H1 (cell line): Measurements from ENCODE around the gene RNGTT. TPM values are rescaled to one million over a fixed set of nuclear protein-coding genes. Genes with fewer than 3 reads are reported as not detected.
A peak's percentile ranks its signal among the peaks of the same experiment; 100 is the strongest.

Experiments
- CTCF ChIA-PET: fragments of 300-600 bp; sonication (Branson Sonifier 250); formaldehyde crosslinking; loops from one replicate; lab custom pipeline; 2021; ENCODE audit not compliant: partially characterized antibody; lab: Charles Lee
- POLR2A ChIA-PET: fragments of 300-600 bp; sonication (Branson Sonifier 250); formaldehyde crosslinking; loops from one replicate; lab custom pipeline; 2021; ENCODE audit warnings: inconsistent platforms; ENCODE audit not compliant: partially characterized antibody; lab: Charles Lee
- DNase-seq, 2 experiments: peaks; one replicate each; pipeline versions ENCODE4 v3.0.0 to v3.0.0-alpha.2; 2010 to 2022; ENCODE audit warnings: low spot score in 2 of 2, low read depth in 1 of 2, mixed read lengths in 1 of 2
- FAIRE-seq: peaks from 2 replicates; lab custom pipeline; 2011; peaks lifted over from hg19 to GRCh38; lab: Jason Lieb, UNC
- H2AFZ ChIP-seq: 2 replicates; pipeline ENCODE4 v1.8.1; 2012; ENCODE audit warnings: low read length, inconsistent platforms
- H2AK5ac ChIP-seq: 2 replicates; pipeline ENCODE4 v1.6.1; 2013; ENCODE audit warnings: low read depth, low read length
- H2BK120ac ChIP-seq: replicated peaks from 2 replicates; pipeline ENCODE3; 2013; ENCODE audit warnings: low read depth, low read length, inconsistent platforms
- H2BK12ac ChIP-seq: 2 replicates; pipeline ENCODE4 v1.6.1; 2013; ENCODE audit warnings: low read depth, low read length
- H2BK15ac ChIP-seq: 2 replicates; pipeline ENCODE4 v1.6.1; 2013; ENCODE audit warnings: low read length
- H2BK20ac ChIP-seq: 2 replicates; pipeline ENCODE4 v1.6.1; 2013; ENCODE audit warnings: low read length
- H2BK5ac ChIP-seq: 2 replicates; pipeline ENCODE4 v1.6.1; 2013; ENCODE audit warnings: low read depth, low read length
- H3K14ac ChIP-seq: 2 replicates; pipeline ENCODE4 v1.6.1; 2013; ENCODE audit warnings: inconsistent platforms; ENCODE audit not compliant: insufficient read length
- H3K18ac ChIP-seq: 2 replicates; pipeline ENCODE4 v1.6.1; 2013; ENCODE audit warnings: low read length; ENCODE audit errors: extremely low read depth
- H3K23ac ChIP-seq: 2 replicates; pipeline ENCODE4 v1.6.1; 2013; ENCODE audit warnings: inconsistent platforms; ENCODE audit not compliant: insufficient read length
- H3K23me2 ChIP-seq: 2 replicates; pipeline ENCODE4 v1.6.1; 2013; ENCODE audit warnings: low read depth, low read length
- H3K27ac ChIP-seq: 2 replicates; pipeline ENCODE4 v1.6.1; 2011; ENCODE audit warnings: low read depth, low read length, inconsistent platforms
- H3K27me3 ChIP-seq, 4 experiments: replicated peaks in 1 of 4; 1 replicate in 1 of 4; 2 replicates in 3 of 4; pipeline versions ENCODE4 v1.6.1 to v1.8.1; 2011 to 2013; ENCODE audit warnings: low read length in 3 of 4, mild to moderate bottlenecking in 3 of 4, inconsistent platforms in 2 of 4, mixed read lengths in 2 of 4, moderate library complexity in 1 of 4; ENCODE audit not compliant: control insufficient read depth in 3 of 4, insufficient read depth in 3 of 4; ENCODE audit errors: extremely low read depth in 1 of 4
- H3K36me3 ChIP-seq, 4 experiments: 2 replicates each; pipeline versions ENCODE4 v1.6.1 to v1.8.1; 2011 to 2013; ENCODE audit warnings: mild to moderate bottlenecking in 4 of 4, low read length in 3 of 4, moderate library complexity in 2 of 4, control low read depth in 1 of 4, inconsistent platforms in 1 of 4; ENCODE audit not compliant: insufficient read depth in 4 of 4, control insufficient read depth in 2 of 4
- H3K4ac ChIP-seq: replicated peaks from 2 replicates; pipeline ENCODE3; 2013; ENCODE audit warnings: low read length, low read depth, mixed read lengths, inconsistent platforms; ENCODE audit not compliant: insufficient read length
- H3K4me1 ChIP-seq, 4 experiments: replicated peaks in 1 of 4; 1 replicate in 1 of 4; 2 replicates in 3 of 4; pipeline versions ENCODE4 v1.6.1 to v1.8.1; 2011 to 2013; ENCODE audit warnings: low read length in 3 of 4, inconsistent platforms in 2 of 4, mixed read lengths in 1 of 4; ENCODE audit not compliant: insufficient read depth in 4 of 4, control insufficient read depth in 3 of 4
- H3K4me2 ChIP-seq, 2 experiments: 2 replicates each; pipeline versions ENCODE4 v1.6.1 to v1.8.1; 2011 to 2013; ENCODE audit warnings: low read depth in 2 of 2, low read length in 2 of 2, control low read depth in 1 of 2, inconsistent platforms in 1 of 2, mild to moderate bottlenecking in 1 of 2; ENCODE audit not compliant: insufficient read depth in 1 of 2
- H3K4me3 ChIP-seq, 4 experiments: fragments of 200-600, 300-600 bp in 1 of 4; sonication (generic), shearing (Covaris generic), sonication (Bioruptor Twin) in 1 of 4; 2 replicates each; pipeline versions ENCODE4 v1.5.1 to v1.8.1; 2011 to 2016; ENCODE audit warnings: low read length in 4 of 4, low read depth in 3 of 4, control low read depth in 2 of 4, inconsistent platforms in 2 of 4, mild to moderate bottlenecking in 2 of 4, mixed read lengths in 1 of 4, moderate library complexity in 1 of 4; ENCODE audit not compliant: insufficient read depth in 2 of 4; ENCODE audit errors: extremely low read depth in 1 of 4
- H3K56ac ChIP-seq: replicated peaks from 2 replicates; pipeline ENCODE3; 2013; ENCODE audit warnings: low read depth, mild to moderate bottlenecking, mixed read lengths, low read length, inconsistent platforms; ENCODE audit not compliant: insufficient read length
- H3K79me1 ChIP-seq: 2 replicates; pipeline ENCODE4 v1.6.1; 2013; ENCODE audit warnings: low read depth, low read length, control low read depth
- H3K79me2 ChIP-seq, 2 experiments: 2 replicates each; pipeline versions ENCODE4 v1.6.1 to v1.8.1; 2012 to 2013; ENCODE audit warnings: low read length in 2 of 2, mild to moderate bottlenecking in 2 of 2, inconsistent platforms in 1 of 2; ENCODE audit not compliant: insufficient read depth in 2 of 2, control insufficient read depth in 1 of 2
- H3K9ac ChIP-seq, 4 experiments: replicated peaks in 1 of 4; 1 replicate in 1 of 4; 2 replicates in 3 of 4; pipeline versions ENCODE4 v1.6.1 to v1.8.1; 2011 to 2013; ENCODE audit warnings: low read depth in 3 of 4, low read length in 3 of 4, control low read depth in 2 of 4, mild to moderate bottlenecking in 2 of 4, moderate library complexity in 2 of 4, inconsistent platforms in 1 of 4; ENCODE audit errors: extremely low read depth in 1 of 4
- H3K9me3 ChIP-seq, 2 experiments: 2 replicates each; pipeline versions ENCODE4 v1.6.1 to v1.8.1; 2012 to 2013; ENCODE audit warnings: mild to moderate bottlenecking in 2 of 2, moderate library complexity in 2 of 2, control low read depth in 1 of 2, inconsistent platforms in 1 of 2, low read depth in 1 of 2, low read length in 1 of 2, mixed read lengths in 1 of 2; ENCODE audit not compliant: insufficient read depth in 2 of 2
- H4K20me1 ChIP-seq, 2 experiments: replicated peaks in 1 of 2; 2 replicates each; pipeline versions ENCODE3 to v1.8.1; 2011 to 2013; ENCODE audit warnings: inconsistent platforms in 2 of 2, low read length in 2 of 2, mild to moderate bottlenecking in 1 of 2; ENCODE audit not compliant: insufficient read depth in 2 of 2, control insufficient read depth in 1 of 2
- H4K5ac ChIP-seq: 2 replicates; pipeline ENCODE4 v1.6.1; 2013; ENCODE audit warnings: low read length, low read depth, mixed read lengths, inconsistent platforms; ENCODE audit not compliant: insufficient read length
- H4K8ac ChIP-seq: 2 replicates; pipeline ENCODE4 v1.8.0; 2013; ENCODE audit warnings: mild to moderate bottlenecking, moderate library complexity, low read length, inconsistent platforms; ENCODE audit not compliant: insufficient read depth; ENCODE audit errors: extremely low read depth
- H4K91ac ChIP-seq: replicated peaks from 2 replicates; pipeline ENCODE3; 2013; ENCODE audit warnings: low read length, mixed read lengths, inconsistent platforms; ENCODE audit not compliant: insufficient read length
- BRCA1 ChIP-seq: IDR thresholded peaks from 2 replicates; pipeline ENCODE4 v1.6.1; 2012; ENCODE audit warnings: low read depth, low read length, improper control_type of control experiment
- CBX5 ChIP-seq: fragments of 300-800, 300-1000 bp; sonication (generic); IDR thresholded peaks from 2 replicates; pipeline ENCODE4 v1.7.1; 2016; ENCODE audit warnings: antibody characterized with exemption, low read length, low read depth
- GTF2F1 ChIP-seq: IDR thresholded peaks from 2 replicates; pipeline ENCODE4 v1.6.1; 2012; ENCODE audit warnings: low read depth, low read length, improper control_type of control experiment, borderline replicate concordance
- HDAC6 ChIP-seq: IDR thresholded peaks from one replicate; pipeline ENCODE4 v1.7.1; 2012; ENCODE audit warnings: low read depth, mild to moderate bottlenecking, inconsistent platforms, low read length, moderate library complexity
- JUN ChIP-seq: IDR thresholded peaks from 2 replicates; pipeline ENCODE4 v1.6.1; 2011; ENCODE audit warnings: low read depth, mild to moderate bottlenecking, improper control_type of control experiment, low read length
- POLR2A ChIP-seq, 2 experiments: IDR thresholded peaks; 1 replicate in 1 of 2; 2 replicates in 1 of 2; pipeline ENCODE4 v1.6.1; 2011; ENCODE audit warnings: low read depth in 2 of 2, low read length in 2 of 2, mild to moderate bottlenecking in 2 of 2; ENCODE audit errors: control extremely low read depth in 1 of 2
- RAD21 ChIP-seq, 2 experiments: IDR thresholded peaks in 1 of 2; conservative IDR thresholded peaks in 1 of 2; 2 replicates each; pipeline ENCODE4 v1.6.1; 2011; ENCODE audit warnings: low read depth in 2 of 2, low read length in 2 of 2, improper control_type of control experiment in 1 of 2, inconsistent platforms in 1 of 2, mild to moderate bottlenecking in 1 of 2, moderate library complexity in 1 of 2
- RBBP5 ChIP-seq: IDR thresholded peaks from 2 replicates; pipeline ENCODE4 v1.7.1; 2012; ENCODE audit warnings: low read depth, mild to moderate bottlenecking, inconsistent platforms, low read length, moderate library complexity, borderline replicate concordance
- RXRA ChIP-seq: IDR thresholded peaks from 2 replicates; pipeline ENCODE4 v1.6.1; 2011; ENCODE audit warnings: low read depth, mild to moderate bottlenecking, low read length, moderate library complexity; ENCODE audit not compliant: insufficient read depth
- SIN3A ChIP-seq, 2 experiments: IDR thresholded peaks in 1 of 2; conservative IDR thresholded peaks in 1 of 2; 2 replicates each; pipeline ENCODE4 v1.6.1; 2011 to 2012; ENCODE audit warnings: low read length in 2 of 2, improper control_type of control experiment in 1 of 2, low read depth in 1 of 2, mild to moderate bottlenecking in 1 of 2
- SIX5 ChIP-seq: IDR thresholded peaks from 2 replicates; pipeline ENCODE4 v1.6.1; 2011; ENCODE audit warnings: mild to moderate bottlenecking, low read depth, low read length
- SUZ12 ChIP-seq: fragments of 200-600 bp; sonication (generic); IDR thresholded peaks from 2 replicates; pipeline ENCODE4 v1.6.1; 2012; ENCODE audit warnings: mild to moderate bottlenecking, inconsistent platforms, low read length, moderate library complexity, mixed read lengths
- TCF12 ChIP-seq: IDR thresholded peaks from 2 replicates; pipeline ENCODE4 v1.6.1; 2011; ENCODE audit warnings: low read depth, mild to moderate bottlenecking, low read length
- ZNF274 ChIP-seq: IDR thresholded peaks from 2 replicates; pipeline ENCODE4 v1.7.0; 2012; ENCODE audit warnings: low read length, borderline replicate concordance; ENCODE audit errors: extremely low read depth
- WGBS, 2 experiments: shearing (Covaris generic) in 1 of 2; methylation state at CpG; one replicate each; pipeline versions ENCODE4 v1.1.6 to v1.1.7; 2013 to 2015; ENCODE audit warnings: low lambda C conversion rate in 2 of 2, mixed read lengths in 2 of 2, inconsistent platforms in 1 of 2, low coverage in 1 of 2, missing lambda C conversion rate in 1 of 2; ENCODE audit not compliant: insufficient replicate concordance in 2 of 2, insufficient coverage in 1 of 2, insufficient read length in 1 of 2; ENCODE audit errors: extremely low coverage in 1 of 2, missing lambda C conversion rate in 1 of 2; 5-methylcytosine and 5-hydroxymethylcytosine counted together
- polyA plus RNA-seq, 7 experiments: library from polyadenylated mRNA; depleted of rRNA in 3 of 7; stranded (reverse) in 5 of 7; unstranded in 2 of 7; fragments of >200 nt in 5 of 7; fragments of 200-250 nt in 2 of 7; gene quantifications; 1 replicate in 5 of 7; 2 replicates in 1 of 7; 4 replicates in 1 of 7; pipeline versions ENCODE4 v1.2.1 to v1.2.3, GENCODE V29; 2011 to 2013; ENCODE audit warnings: missing spikeins in 2 of 7, mixed read lengths in 2 of 7
- total RNA-seq: library from RNA; stranded (reverse); fragmentation: NEBNext Ultra II Directional; extraction: Animal tissue kit (Norgen Biotek cat#: 25700); gene quantifications from 2 replicates; pipeline ENCODE4 v1.2.1, GENCODE V29; 2021

The RNGTT gene
- total and polyA plus RNA-seq, 2 of the 8 experiments (the other 6 are each of a cell fraction or from before 2014, with no cell fraction given): 3.6 to 21.2 TPM

GRCh38 chr6:89009624-89010059 is 46.2 kb upstream of the RNGTT start:
- no peak overlapping the region for H3K4me3 ChIP-seq
- no peak overlapping the region for H2AFZ ChIP-seq
- CTCF ChIA-PET: interaction anchor here (0.6 to 1.6 kb wide), 4 partner anchors 20 to 1227 kb away, joined by 3 to 8 read pairs (median 4); no protein-coding TSS in a partner anchor
- TF ChIP-seq JUN (no peak), TCF12 (no peak), SIN3A (conservative IDR thresholded peaks at IDR 0.05 in 1 of 2, IDR thresholded peaks at IDR 0.05 in 1 of 2; ENCODE audit: low read depth in 1 of 2, low read length in 2 of 2) (no peak), RBBP5 (no peak), RXRA (no peak), BRCA1 (no peak), POLR2A (IDR thresholded peaks at IDR 0.05; ENCODE audit: control extremely low read depth in 1 of 2, low read depth in 2 of 2, low read length in 2 of 2) (no peak), SUZ12 (no peak), HDAC6 (no peak), GTF2F1 (no peak), CBX5 (no peak), ZNF274 (no peak), SIX5 (no peak), RAD21 (IDR thresholded peaks at IDR 0.05 in 1 of 2, conservative IDR thresholded peaks at IDR 0.05 in 1 of 2; ENCODE audit: low read depth in 2 of 2, low read length in 2 of 2) (no peak)

More at GRCh38 chr6:89009624-89010059, 46.2 kb upstream of the RNGTT start:
- no peaks in the 10 kb centered on the region for H3K27me3 ChIP-seq
- H4K20me1 ChIP-seq: no peaks in the 10 kb centered on the region
- H3K79me1 ChIP-seq: no peaks in the 10 kb centered on the region
- no peak overlapping the region for H3K27ac ChIP-seq
- H3K18ac ChIP-seq: no peak overlapping the region
- 89% methylated on average over 5 of the region's 5 CpGs; no CpG with 5 or more reads in 1 of the 2 experiments for WGBS, 2 experiments
- no peak overlapping the region for H3K4me2 ChIP-seq
- no peak overlapping the region for H3K4ac ChIP-seq
- no peak overlapping the region for H4K8ac ChIP-seq
- H2BK20ac ChIP-seq: no peak overlapping the region
- H3K9me3 ChIP-seq: no peaks in the 10 kb centered on the region
- H3K23me2 ChIP-seq: no peaks in the 10 kb centered on the region; the same call in 1 of the 2 replicates
- no peak overlapping the region for H4K5ac ChIP-seq
- FAIRE-seq (no peak), DNase-seq (no peak)
- no peak overlapping the region for H3K9ac ChIP-seq
- H2AK5ac ChIP-seq: no peak overlapping the region
- H2BK12ac ChIP-seq: no peak overlapping the region
- H3K14ac ChIP-seq: no peak overlapping the region
- H3K4me1 ChIP-seq: peaks cover 3 to 11% (median 6%) of the 10 kb centered on the region in 4 experiments; a peak in 6 of 7 replicates
- H2BK5ac ChIP-seq: 0 out of 2 replicates have a peak overlapping the region, but pooled peaks have one; percentile 17
- H2BK15ac ChIP-seq: no peak overlapping the region
- no peaks in the 10 kb centered on the region for H3K79me2 ChIP-seq
- H4K91ac ChIP-seq: no peak overlapping the region
- no peak overlapping the region for H3K56ac ChIP-seq
- H3K23ac ChIP-seq: no peak overlapping the region
- no peaks in the 10 kb centered on the region for H3K36me3 ChIP-seq
- no peak overlapping the region for H2BK120ac ChIP-seq
- POLR2A ChIA-PET: interaction anchor here (1.5 kb wide), 1 partner anchor 12 kb away, joined by 5 read pairs; no protein-coding TSS in a partner anchor
